HEK293 (cell line): ENCODE measurements around the gene FLNA.

Experiments used
- CTCF ChIA-PET: fragments of 350-600 bp; formaldehyde crosslinking; extraction: SDS; loops from one replicate; lab custom pipeline; 2021; ENCODE audit warnings: antibody characterized with exemption; lab: Yijun Ruan, JAX
- POLR2A ChIA-PET: fragments of 300-600 bp; formaldehyde crosslinking; extraction: SDS; loops from one replicate; lab custom pipeline; 2020; ENCODE audit warnings: antibody characterized with exemption, inconsistent platforms; lab: Yijun Ruan, JAX
- H3K27ac ChIP-seq: fragments of 200-500 bp; sonication (Bioruptor generic); 2 replicates; pipeline ENCODE4 v1.5.1; 2014; ENCODE audit warnings: low read depth, low read length, control low read depth, inconsistent platforms; ENCODE audit errors: extremely low read depth
- H3K36me3 ChIP-seq, 2 experiments: fragments of 200-500 bp in 1 of 2; sonication (Bioruptor generic) in 1 of 2; 1 replicate in 1 of 2; 2 replicates in 1 of 2; pipeline ENCODE4 v1.5.1; 2014 to 2017; ENCODE audit warnings: inconsistent platforms in 2 of 2, low read length in 2 of 2; ENCODE audit not compliant: control insufficient read depth in 2 of 2, insufficient read depth in 1 of 2
- H3K4me1 ChIP-seq: fragments of 200-500 bp; sonication (Bioruptor generic); 2 replicates; pipeline ENCODE4 v1.5.1; 2014; ENCODE audit warnings: mild to moderate bottlenecking, low read length, inconsistent platforms; ENCODE audit not compliant: control insufficient read depth, insufficient read depth
- H3K4me3 ChIP-seq: 2 replicates; pipeline ENCODE4 v1.5.1; 2011; ENCODE audit warnings: low read depth, mild to moderate bottlenecking, control low read depth, low read length, moderate library complexity
- H3K9me3 ChIP-seq: fragments of 200-500 bp; sonication (Bioruptor generic); 2 replicates; pipeline ENCODE4 v1.5.1; 2014; ENCODE audit warnings: low read depth, low read length, inconsistent platforms; ENCODE audit not compliant: control insufficient read depth, insufficient read depth
- GLIS1 ChIP-seq: fragments of 450-650 bp; formaldehyde crosslinking; IDR thresholded peaks from 2 replicates; pipeline ENCODE4 v1.5.1; 2016; ENCODE audit warnings: missing biosample characterization, missing genetic modification characterization
- KLF1 ChIP-seq: fragments of 450-650 bp; formaldehyde crosslinking; IDR thresholded peaks from 2 replicates; pipeline ENCODE4 v1.5.1; 2016; ENCODE audit warnings: missing biosample characterization, missing genetic modification characterization
- KLF8 ChIP-seq: fragments of 450-650 bp; formaldehyde crosslinking; IDR thresholded peaks from 2 replicates; pipeline ENCODE4 v1.5.1; 2016; ENCODE audit warnings: missing biosample characterization, missing genetic modification characterization
- REPIN1 ChIP-seq: fragments of 450-650 bp; formaldehyde crosslinking; IDR thresholded peaks from 2 replicates; pipeline ENCODE4 v1.5.1; 2017; ENCODE audit warnings: missing biosample characterization, missing genetic modification characterization, low read depth
- SALL2 ChIP-seq: fragments of 450-650 bp; formaldehyde crosslinking; IDR thresholded peaks from 2 replicates; pipeline ENCODE4 v1.5.0; 2017; ENCODE audit warnings: missing biosample characterization, mild to moderate bottlenecking, missing genetic modification characterization, borderline replicate concordance
- TCF7L2 ChIP-seq: IDR thresholded peaks from 2 replicates; pipeline ENCODE4 v1.6.1; 2011; ENCODE audit warnings: low read depth, mild to moderate bottlenecking, inconsistent platforms, low read length, moderate library complexity, borderline replicate concordance
- TRIM28 ChIP-seq: IDR thresholded peaks from 2 replicates; pipeline ENCODE4 v1.6.1; 2011; ENCODE audit warnings: low read length, control low read depth, borderline replicate concordance
- ZBTB7A ChIP-seq: fragments of 450-650 bp; formaldehyde crosslinking; IDR thresholded peaks from 2 replicates; pipeline ENCODE4 v1.5.1; 2016; ENCODE audit warnings: low read depth, missing biosample characterization, missing genetic modification characterization
- ZFP69B ChIP-seq: fragments of 450-650 bp; formaldehyde crosslinking; IDR thresholded peaks from 2 replicates; pipeline ENCODE4 v1.5.1; 2016; ENCODE audit warnings: missing biosample characterization, missing genetic modification characterization
- ZNF138 ChIP-seq: fragments of 450-650 bp; formaldehyde crosslinking; IDR thresholded peaks from 2 replicates; pipeline ENCODE4 v1.5.1; 2016; ENCODE audit warnings: missing biosample characterization, missing genetic modification characterization, borderline replicate concordance
- ZNF140 ChIP-seq: fragments of 450-650 bp; formaldehyde crosslinking; IDR thresholded peaks from 2 replicates; pipeline ENCODE4 v1.5.1; 2016; ENCODE audit warnings: missing biosample characterization, missing genetic modification characterization
- ZNF23 ChIP-seq: fragments of 450-650 bp; formaldehyde crosslinking; IDR thresholded peaks from 2 replicates; pipeline ENCODE4 v1.5.1; 2016; ENCODE audit warnings: missing biosample characterization, missing genetic modification characterization, borderline replicate concordance
- ZNF239 ChIP-seq: fragments of 450-650 bp; formaldehyde crosslinking; IDR thresholded peaks from 2 replicates; pipeline ENCODE4 v1.5.1; 2016; ENCODE audit warnings: missing biosample characterization, missing genetic modification characterization
- ZNF26 ChIP-seq: fragments of 450-650 bp; formaldehyde crosslinking; IDR thresholded peaks from 2 replicates; pipeline ENCODE4 v1.5.1; 2016; ENCODE audit warnings: missing biosample characterization, missing genetic modification characterization
- ZNF274 ChIP-seq, 2 experiments: fragments of 200-500 bp in 1 of 2; fragments of 450-650 bp in 1 of 2; sonication (Bioruptor generic) in 1 of 2; formaldehyde crosslinking in 1 of 2; IDR thresholded peaks; 2 replicates each; pipeline versions ENCODE4 v1.5.1 to v1.6.1; 2014 to 2016; ENCODE audit warnings: borderline replicate concordance in 1 of 2, inconsistent platforms in 1 of 2, low read length in 1 of 2, missing biosample characterization in 1 of 2, missing genetic modification characterization in 1 of 2
- ZNF335 ChIP-seq: fragments of 450-650 bp; formaldehyde crosslinking; conservative IDR thresholded peaks from 2 replicates; pipeline ENCODE4 v1.5.1; 2016; ENCODE audit warnings: missing biosample characterization, missing genetic modification characterization
- ZNF521 ChIP-seq: fragments of 450-650 bp; formaldehyde crosslinking; IDR thresholded peaks from 2 replicates; pipeline ENCODE4 v1.5.1; 2017; ENCODE audit warnings: missing biosample characterization, mild to moderate bottlenecking, missing genetic modification characterization
- ZNF529 ChIP-seq: fragments of 450-650 bp; formaldehyde crosslinking; IDR thresholded peaks from 2 replicates; pipeline ENCODE4 v1.5.1; 2017; ENCODE audit warnings: missing genetic modification characterization, missing biosample characterization; ENCODE audit not compliant: insufficient replicate concordance
- ZNF558 ChIP-seq: fragments of 450-650 bp; formaldehyde crosslinking; IDR thresholded peaks from 2 replicates; pipeline ENCODE4 v1.5.1; 2016; ENCODE audit warnings: missing biosample characterization, missing genetic modification characterization
- ZNF560 ChIP-seq: fragments of 450-650 bp; formaldehyde crosslinking; IDR thresholded peaks from 2 replicates; pipeline ENCODE4 v1.5.1; 2017; ENCODE audit warnings: missing biosample characterization, missing genetic modification characterization, borderline replicate concordance
- ZNF654 ChIP-seq: fragments of 450-650 bp; formaldehyde crosslinking; IDR thresholded peaks from 2 replicates; pipeline ENCODE4 v1.5.1; 2016; ENCODE audit warnings: low read depth, missing biosample characterization, missing genetic modification characterization
- ZNF701 ChIP-seq: fragments of 450-650 bp; formaldehyde crosslinking; IDR thresholded peaks from 2 replicates; pipeline ENCODE4 v1.5.1; 2016; ENCODE audit warnings: missing biosample characterization, missing genetic modification characterization
- ZNF747 ChIP-seq: fragments of 450-650 bp; formaldehyde crosslinking; IDR thresholded peaks from 2 replicates; pipeline ENCODE4 v1.5.1; 2016; ENCODE audit warnings: missing biosample characterization, missing genetic modification characterization
- ZNF768 ChIP-seq: fragments of 450-650 bp; formaldehyde crosslinking; IDR thresholded peaks from 2 replicates; pipeline ENCODE4 v1.5.1; 2018; ENCODE audit warnings: missing biosample characterization, mild to moderate bottlenecking, missing genetic modification characterization
- ZNF785 ChIP-seq: fragments of 450-650 bp; formaldehyde crosslinking; IDR thresholded peaks from 2 replicates; pipeline ENCODE4 v1.5.1; 2016; ENCODE audit warnings: missing biosample characterization, missing genetic modification characterization
- TF ChIP-seq, protein P1 (sequence below): fragments of 450-650 bp; formaldehyde crosslinking; IDR thresholded peaks from 2 replicates; pipeline ENCODE4 v1.5.1; 2016; ENCODE audit warnings: missing biosample characterization, missing genetic modification characterization
- TF ChIP-seq, protein P2 (sequence below): fragments of 450-650 bp; formaldehyde crosslinking; IDR thresholded peaks from 2 replicates; pipeline ENCODE4 v1.5.1; 2016; ENCODE audit warnings: missing biosample characterization, missing genetic modification characterization
- TF ChIP-seq, protein P3 (sequence below): fragments of 450-650 bp; formaldehyde crosslinking; IDR thresholded peaks from 2 replicates; pipeline ENCODE4 v1.5.0; 2017; ENCODE audit warnings: missing biosample characterization, missing genetic modification characterization, borderline replicate concordance
- TF ChIP-seq, protein P4 (sequence below): fragments of 450-650 bp; formaldehyde crosslinking; IDR thresholded peaks from 2 replicates; pipeline ENCODE4 v1.5.1; 2016; ENCODE audit warnings: missing biosample characterization, missing genetic modification characterization
- TF ChIP-seq, protein P5 (sequence below): fragments of 450-650 bp; formaldehyde crosslinking; IDR thresholded peaks from 2 replicates; pipeline ENCODE4 v1.5.1; 2017; ENCODE audit warnings: missing biosample characterization, missing genetic modification characterization

The FLNA gene

GRCh38 chrX:154348114-154348531 lies 26.3 kb downstream of the FLNA start:
- Histone ChIP-seq H3K4me3 (no peak overlapping the region), H3K27ac (no peak overlapping the region), H3K9me3 (no peaks in the 10 kb centered on the region), H3K36me3 (peaks cover 0 to 51% of the 10 kb centered on the region in 2 experiments; a peak in 1 of 3 replicates), H3K4me1 (no peaks in the 10 kb centered on the region)
- ChIA-PET CTCF (interaction anchor here (0.6 kb wide), 1 partner anchor 17 kb away, joined by 3 read pairs; no protein-coding TSS in a partner anchor), POLR2A (interaction anchor here (1.0 to 2.4 kb wide), 6 partner anchors 7 to 25 kb away, joined by 3 to 12 read pairs (median 6); no protein-coding TSS in a partner anchor)
- TF ChIP-seq ZNF274 (IDR thresholded peaks at IDR 0.05; ENCODE audit: low read length) (no peak), ZNF274 (tag by site-specific recombination; IDR thresholded peaks at IDR 0.05; ENCODE audit: borderline replicate concordance) (no peak), ZNF747 (no peak), ZNF654 (tag by site-specific recombination) (no peak), ZNF701 (no peak), ZNF138 (no peak), SALL2 (tag by site-specific recombination) (no peak), ZFP69B (tag by site-specific recombination) (no peak), GLIS1 (tag by site-specific recombination) (peak; percentile 8; the same call in 1 of the 2 replicates), ZNF140 (no peak), ZBTB7A (no peak), TCF7L2 (no peak), ZNF521 (tag by site-specific recombination) (no peak), ZNF529 (no peak), ZNF785 (tag by site-specific recombination) (no peak), ZNF560 (tag by site-specific recombination) (no peak), KLF8 (tag by site-specific recombination) (peak; percentile 44; the same call in 1 of the 2 replicates), ZNF335 (tag by site-specific recombination) (no peak), ZNF239 (no peak), REPIN1 (tag by site-specific recombination) (no peak), ZNF23 (tag by site-specific recombination) (no peak), ZNF26 (tag by site-specific recombination) (no peak), ZNF768 (tag by site-specific recombination) (no peak), ZNF558 (tag by site-specific recombination) (no peak), TRIM28 (no peak), KLF1 (peak; percentile 63)
- TF ChIP-seq, protein P1, sequence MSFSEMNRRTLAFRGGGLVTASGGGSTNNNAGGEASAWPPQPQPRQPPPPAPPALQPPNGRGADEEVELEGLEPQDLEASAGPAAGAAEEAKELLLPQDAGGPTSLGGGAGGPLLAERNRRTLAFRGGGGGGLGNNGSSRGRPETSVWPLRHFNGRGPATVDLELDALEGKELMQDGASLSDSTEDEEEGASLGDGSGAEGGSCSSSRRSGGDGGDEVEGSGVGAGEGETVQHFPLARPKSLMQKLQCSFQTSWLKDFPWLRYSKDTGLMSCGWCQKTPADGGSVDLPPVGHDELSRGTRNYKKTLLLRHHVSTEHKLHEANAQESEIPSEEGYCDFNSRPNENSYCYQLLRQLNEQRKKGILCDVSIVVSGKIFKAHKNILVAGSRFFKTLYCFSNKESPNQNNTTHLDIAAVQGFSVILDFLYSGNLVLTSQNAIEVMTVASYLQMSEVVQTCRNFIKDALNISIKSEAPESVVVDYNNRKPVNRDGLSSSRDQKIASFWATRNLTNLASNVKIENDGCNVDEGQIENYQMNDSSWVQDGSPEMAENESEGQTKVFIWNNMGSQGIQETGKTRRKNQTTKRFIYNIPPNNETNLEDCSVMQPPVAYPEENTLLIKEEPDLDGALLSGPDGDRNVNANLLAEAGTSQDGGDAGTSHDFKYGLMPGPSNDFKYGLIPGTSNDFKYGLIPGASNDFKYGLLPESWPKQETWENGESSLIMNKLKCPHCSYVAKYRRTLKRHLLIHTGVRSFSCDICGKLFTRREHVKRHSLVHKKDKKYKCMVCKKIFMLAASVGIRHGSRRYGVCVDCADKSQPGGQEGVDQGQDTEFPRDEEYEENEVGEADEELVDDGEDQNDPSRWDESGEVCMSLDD (tag by site-specific recombination) = no peak
- TF ChIP-seq, protein P2, sequence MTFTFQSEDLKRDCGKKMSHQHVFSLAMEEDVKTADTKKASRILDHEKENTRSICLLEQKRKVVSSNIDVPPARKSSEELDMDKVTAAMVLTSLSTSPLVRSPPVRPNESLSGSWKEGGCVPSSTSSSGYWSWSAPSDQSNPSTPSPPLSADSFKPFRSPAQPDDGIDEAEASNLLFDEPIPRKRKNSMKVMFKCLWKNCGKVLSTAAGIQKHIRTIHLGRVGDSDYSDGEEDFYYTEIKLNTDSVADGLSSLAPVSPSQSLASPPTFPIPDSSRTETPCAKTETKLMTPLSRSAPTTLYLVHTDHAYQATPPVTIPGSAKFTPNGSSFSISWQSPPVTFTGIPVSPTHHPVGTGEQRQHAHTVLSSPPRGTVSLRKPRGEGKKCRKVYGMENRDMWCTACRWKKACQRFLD (tag by site-specific recombination) = no peak
- TF ChIP-seq, protein P3, sequence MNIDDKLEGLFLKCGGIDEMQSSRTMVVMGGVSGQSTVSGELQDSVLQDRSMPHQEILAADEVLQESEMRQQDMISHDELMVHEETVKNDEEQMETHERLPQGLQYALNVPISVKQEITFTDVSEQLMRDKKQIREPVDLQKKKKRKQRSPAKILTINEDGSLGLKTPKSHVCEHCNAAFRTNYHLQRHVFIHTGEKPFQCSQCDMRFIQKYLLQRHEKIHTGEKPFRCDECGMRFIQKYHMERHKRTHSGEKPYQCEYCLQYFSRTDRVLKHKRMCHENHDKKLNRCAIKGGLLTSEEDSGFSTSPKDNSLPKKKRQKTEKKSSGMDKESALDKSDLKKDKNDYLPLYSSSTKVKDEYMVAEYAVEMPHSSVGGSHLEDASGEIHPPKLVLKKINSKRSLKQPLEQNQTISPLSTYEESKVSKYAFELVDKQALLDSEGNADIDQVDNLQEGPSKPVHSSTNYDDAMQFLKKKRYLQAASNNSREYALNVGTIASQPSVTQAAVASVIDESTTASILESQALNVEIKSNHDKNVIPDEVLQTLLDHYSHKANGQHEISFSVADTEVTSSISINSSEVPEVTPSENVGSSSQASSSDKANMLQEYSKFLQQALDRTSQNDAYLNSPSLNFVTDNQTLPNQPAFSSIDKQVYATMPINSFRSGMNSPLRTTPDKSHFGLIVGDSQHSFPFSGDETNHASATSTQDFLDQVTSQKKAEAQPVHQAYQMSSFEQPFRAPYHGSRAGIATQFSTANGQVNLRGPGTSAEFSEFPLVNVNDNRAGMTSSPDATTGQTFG (tag by site-specific recombination) = no peak
- TF ChIP-seq, protein P4, sequence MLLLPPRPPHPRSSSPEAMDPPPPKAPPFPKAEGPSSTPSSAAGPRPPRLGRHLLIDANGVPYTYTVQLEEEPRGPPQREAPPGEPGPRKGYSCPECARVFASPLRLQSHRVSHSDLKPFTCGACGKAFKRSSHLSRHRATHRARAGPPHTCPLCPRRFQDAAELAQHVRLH (tag by site-specific recombination) = peak; percentile 71
- TF ChIP-seq, protein P5, sequence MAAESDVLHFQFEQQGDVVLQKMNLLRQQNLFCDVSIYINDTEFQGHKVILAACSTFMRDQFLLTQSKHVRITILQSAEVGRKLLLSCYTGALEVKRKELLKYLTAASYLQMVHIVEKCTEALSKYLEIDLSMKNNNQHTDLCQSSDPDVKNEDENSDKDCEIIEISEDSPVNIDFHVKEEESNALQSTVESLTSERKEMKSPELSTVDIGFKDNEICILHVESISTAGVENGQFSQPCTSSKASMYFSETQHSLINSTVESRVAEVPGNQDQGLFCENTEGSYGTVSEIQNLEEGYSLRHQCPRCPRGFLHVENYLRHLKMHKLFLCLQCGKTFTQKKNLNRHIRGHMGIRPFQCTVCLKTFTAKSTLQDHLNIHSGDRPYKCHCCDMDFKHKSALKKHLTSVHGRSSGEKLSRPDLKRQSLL (tag by site-specific recombination) = no peak
